Inflammatory macrophage treated with lipopolysaccharide for 1 hour (primary cell): ENCODE measurements around the gene SIGLEC14.

Experiments
- DNase-seq, 2 donors: peaks; one replicate each; pipeline ENCODE4 v3.0.0-alpha.2; 2020 to 2022

Gene SIGLEC14

GRCh38 chr19:51614789-51615188 is 31.8 kb downstream of the SIGLEC14 start:
- no peak for DNase-seq

DNA sequence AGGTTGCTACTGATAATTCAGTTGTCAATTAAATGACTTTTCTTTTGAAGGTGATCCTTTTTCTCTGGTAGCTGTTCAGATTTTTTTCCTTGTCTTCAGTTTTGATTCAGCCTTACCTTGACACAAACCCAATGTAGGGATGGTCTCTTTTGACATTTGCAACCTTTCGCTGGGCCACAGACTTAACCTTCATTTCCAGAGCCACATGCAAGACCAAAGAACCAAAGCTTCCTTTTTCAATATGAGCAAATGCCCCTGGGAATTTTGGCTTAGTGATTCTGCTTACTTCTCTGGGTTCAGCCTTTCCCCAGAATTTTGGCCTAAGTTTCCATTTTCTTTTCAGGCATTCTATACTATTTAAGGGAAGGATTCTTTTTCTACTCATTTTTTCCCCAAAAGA is 36.0 kb downstream of the SIGLEC14 start:
- DNase-seq = no peak

DNA sequence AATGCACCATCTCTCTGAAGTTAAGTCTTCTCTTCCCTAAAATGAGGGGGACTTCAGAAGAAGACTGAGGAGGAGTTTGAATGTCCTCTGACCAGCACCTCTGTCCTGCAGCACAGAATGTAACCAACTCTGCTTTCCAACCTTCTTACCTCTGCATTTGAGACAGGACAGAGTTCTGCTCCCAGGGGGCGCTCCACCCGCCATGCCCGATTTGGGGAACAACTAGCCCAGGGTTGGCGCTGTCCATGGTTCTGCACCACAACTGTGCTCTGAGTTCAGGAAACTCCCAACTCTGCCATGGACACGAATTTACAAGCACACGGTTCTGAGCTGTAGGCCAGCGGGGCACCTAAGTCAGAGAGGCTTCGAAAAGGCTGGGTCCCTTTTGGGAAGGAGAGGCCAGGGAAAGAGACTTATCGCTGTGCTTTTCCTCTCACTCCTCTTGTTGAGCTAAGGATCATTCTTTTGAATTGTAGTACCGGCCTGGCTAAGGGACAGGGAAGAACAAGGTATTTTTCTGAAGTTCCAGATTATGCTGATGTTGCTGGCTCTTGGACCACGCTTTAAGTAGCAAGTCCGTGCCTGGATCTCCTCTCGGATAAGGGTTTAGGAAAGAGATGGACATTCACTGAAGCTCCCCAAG is 38.6 kb downstream of the SIGLEC14 start:
- DNase-seq = peak; percentile 78 to 99

DNA sequence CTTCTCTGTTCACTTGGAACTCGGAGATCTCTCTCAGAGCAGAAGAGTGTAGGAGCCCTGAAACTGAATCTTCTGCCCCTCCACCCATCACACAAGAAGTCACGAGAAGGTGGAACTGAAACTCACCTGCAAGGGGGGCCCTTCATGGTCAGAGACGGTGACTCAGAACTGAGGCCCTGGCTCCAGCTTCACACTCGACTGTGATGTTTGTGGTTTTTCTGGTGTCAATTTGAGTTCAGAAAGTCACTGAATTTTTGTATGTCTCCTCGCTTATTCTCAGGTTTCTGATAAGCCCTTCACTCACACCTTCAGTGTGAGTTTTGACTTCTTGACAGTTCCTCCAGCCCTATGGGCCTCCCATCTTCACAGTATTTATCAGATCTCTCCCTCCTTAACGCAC is 39.5 kb downstream of the SIGLEC14 start:
- no peak for DNase-seq

DNA sequence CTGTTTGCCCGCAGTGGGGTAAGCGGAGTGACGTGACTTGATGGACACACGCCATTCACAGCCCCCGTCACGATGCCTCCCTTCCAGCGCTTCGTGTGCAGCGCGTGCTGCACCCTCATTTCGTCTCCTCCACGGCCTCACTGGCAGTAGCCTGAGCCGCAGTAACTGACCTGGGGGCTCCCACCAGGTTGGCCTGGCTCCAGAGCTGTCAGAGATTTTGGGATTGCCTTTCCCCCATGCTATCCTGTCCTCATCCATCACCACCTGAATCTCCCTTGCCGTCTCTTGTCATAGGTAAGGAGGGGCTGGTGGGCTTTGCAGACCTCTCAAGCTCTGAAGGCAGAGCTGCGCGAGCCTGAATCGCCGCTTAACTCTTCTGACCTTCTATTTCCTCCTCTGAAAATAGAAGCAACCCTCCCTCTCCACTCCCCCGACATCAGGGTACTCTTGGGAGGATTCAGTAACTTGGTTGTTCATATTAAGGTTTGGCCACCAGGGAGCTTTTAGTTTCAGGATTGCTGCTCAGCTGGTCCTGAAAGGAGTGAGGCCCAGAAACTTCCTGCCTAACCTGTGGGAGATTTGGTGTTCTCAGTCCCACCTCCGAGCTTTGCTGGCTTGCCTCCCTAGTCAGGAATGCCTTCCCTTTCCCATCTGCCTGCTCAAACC is 44.3 kb downstream of the SIGLEC14 start:
- DNase-seq = no peak

DNA sequence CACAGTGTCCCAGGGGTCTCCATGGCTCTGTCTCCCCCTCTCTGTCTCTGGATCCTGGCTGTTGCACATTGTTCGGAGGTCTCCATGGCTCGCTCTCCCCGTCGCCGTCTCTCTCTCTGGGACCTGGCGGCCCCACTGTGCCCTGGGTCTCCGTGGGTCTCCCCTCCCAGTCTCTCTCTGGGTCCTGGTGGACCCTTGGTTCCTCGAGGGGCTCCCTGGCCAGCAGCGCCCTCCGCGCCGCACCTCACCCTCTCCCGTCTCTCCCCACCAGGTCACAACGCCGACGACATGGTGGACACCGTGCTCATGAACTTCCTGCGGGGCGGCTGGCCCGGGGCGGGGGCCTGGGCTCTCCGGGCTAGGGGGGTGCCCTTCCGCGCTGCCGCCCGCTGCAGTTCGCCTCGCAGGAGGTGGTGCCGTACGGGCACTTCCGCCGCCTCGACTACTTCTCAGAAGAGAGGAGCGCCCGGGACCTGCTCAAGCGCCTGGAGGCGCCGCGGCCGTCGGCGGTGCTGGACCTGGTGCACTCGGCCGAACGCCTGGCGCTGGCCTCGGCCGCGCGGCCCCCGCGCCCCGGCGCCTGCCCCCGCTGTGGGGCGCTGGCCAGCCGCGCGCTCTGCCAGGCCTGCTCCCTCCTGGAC is 45.6 kb downstream of the SIGLEC14 start:
- no peak for DNase-seq

- no peak for DNase-seq
Measured at GRCh38 chr19:51599084-51599483, 47.5 kb downstream of the SIGLEC14 start.

GRCh38 chr19:51598159-51598915 is 48.3 kb downstream of the SIGLEC14 start:
- no peak for DNase-seq

DNA sequence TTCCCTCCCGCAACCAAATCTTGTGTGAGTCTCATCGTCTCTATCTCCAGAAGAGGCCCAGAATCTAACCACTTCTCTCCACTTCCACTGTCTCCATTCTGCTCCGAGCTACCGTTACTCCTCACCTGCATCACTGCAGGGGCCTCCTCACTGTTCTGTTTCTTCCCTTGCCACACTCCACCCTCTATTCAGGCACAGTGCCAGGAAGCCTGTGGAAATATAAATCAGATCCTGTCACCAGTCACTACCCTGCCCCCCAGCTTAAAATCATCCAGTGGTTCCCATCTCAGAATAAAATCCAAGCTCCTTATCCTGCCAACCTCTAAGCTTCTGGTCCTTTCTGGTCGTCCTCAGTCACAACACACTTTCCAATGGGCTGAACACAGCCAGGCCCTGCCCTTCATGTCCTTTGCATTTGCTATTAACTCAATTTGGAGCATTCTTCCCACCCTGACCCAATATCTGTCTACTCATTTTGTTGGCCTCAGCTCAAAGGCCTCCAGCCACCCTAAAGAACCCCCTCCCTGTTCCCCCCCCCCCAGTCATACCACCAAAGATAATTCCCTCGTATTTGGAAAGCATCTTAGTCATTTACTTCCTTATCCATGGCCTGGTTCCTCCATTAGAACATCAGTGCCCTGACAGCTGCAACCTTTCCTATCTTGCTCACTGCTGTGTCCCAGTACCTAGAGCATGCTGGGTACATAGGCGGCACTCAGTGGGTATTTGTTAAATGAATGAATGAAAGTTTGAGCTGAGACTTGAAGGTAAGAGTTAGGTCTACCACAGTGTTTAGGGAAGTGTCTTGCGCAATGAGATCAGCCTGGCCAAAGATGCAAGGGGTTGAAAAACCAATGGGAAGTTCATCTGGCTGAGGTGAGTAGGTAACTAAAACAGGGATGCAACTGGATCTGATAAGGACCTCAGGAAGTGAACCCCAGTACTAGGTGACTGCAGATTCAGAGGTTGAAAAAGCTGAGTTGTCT is 51.1 kb downstream of the SIGLEC14 start:
- peak; percentile 14 to 76 for DNase-seq

DNA sequence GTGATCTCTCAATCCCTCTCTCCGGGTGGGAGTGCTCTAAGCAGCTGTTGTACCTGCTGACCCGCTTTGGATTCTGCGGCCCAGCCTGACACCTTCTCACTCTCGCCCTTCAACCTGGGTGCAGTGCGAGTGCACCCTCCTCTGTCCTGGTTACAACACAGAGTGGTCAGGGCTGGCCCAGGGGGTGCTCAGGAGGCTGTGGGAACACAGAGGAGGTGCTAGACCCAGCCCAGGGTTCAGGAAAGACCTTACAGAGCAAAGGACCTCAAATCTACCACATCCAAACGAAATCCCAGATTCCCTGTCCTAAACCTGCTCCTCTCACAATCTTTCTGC is 51.9 kb downstream of the SIGLEC14 start:
- no peak for DNase-seq

- peak; percentile 96 to 98 for DNase-seq
Measured at GRCh38 chr19:51593969-51594773, 52.5 kb downstream of the SIGLEC14 start.

DNA sequence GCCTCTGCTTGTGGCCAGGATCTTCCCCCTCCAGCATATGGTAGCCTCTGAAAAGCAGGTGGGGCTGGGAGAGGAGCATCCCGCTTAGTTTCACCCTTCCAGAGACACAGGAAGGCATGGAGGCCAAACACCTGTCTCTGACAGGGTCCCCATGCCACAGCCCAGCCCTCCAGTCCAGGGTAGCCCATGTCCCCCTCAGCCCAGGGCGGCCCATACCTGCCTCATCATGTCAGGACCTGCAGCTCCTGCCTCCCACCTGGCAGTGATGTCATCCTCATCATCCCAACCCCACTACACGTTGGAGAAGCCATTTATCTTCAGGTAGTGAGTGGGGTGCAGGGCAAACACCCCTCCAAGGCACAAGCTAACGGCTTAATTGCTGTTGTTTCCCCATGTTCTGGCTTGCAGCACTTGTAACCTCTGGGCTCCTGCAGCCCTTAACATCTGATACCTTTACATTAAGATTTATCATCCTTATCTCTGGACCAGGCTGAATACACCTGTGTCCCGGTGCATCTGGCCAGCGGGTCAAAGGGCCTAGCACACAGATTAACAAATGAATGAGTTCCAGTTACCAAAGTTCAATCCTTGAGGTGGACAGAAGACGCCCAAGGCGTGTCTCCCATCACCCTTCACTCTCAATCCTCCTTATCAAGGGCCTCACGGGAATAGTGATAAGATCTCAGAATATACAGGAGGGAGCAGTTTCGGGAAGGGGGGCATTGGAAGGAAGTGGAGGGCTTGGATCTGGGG is 53.3 kb downstream of the SIGLEC14 start:
- no peak for DNase-seq
